ENCODE data around the gene RAB31. TPM values are rescaled to one million over a fixed set of nuclear protein-coding genes. Genes with fewer than 3 reads are reported as not detected.

RAB31 gene
- polyA plus RNA-seq, 1 of the 3 experiments (the other 2 are of a cell fraction), result 23.0 TPM

DNA sequence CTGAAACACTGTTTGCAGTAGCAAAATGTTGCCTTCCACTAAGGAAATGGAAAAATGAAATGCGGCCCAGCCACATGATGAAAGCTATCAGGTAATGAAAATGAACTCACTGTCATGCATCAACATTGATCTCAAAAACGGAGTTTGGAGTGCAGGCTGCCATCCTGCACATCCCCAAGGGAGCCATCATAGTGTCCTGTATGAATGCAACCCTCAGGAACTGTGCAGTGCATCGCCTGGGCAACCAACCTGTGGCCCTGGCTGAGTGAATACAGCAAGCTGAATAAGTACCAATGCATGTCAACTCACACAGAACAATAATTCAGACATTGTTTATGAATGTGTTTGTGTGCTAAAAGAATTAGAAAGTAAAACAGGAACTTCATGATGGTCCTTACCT lies 154.6 kb downstream of the RAB31 start:
- peaks cover 0 to 2% of the 10 kb centered on the region in 2 experiments; a peak in 1 of 4 replicates for H3K4me1 ChIP-seq (ENCODE audit: control insufficient read depth in 1 of 2, insufficient read depth in 2 of 2, low read depth in 1 of 2, low read length in 1 of 2)
- no peak for TF ChIP-seq EP300 (IDR thresholded peaks at IDR 0.05; ENCODE audit: borderline replicate concordance in 1 of 2, low read depth in 1 of 2, low read length in 1 of 2)
- TF ChIP-seq, protein P1, sequence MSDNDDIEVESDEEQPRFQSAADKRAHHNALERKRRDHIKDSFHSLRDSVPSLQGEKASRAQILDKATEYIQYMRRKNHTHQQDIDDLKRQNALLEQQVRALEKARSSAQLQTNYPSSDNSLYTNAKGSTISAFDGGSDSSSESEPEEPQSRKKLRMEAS (IDR thresholded peaks at IDR 0.05; ENCODE audit: low read depth), result no peak
- TF ChIP-seq, protein P2, sequence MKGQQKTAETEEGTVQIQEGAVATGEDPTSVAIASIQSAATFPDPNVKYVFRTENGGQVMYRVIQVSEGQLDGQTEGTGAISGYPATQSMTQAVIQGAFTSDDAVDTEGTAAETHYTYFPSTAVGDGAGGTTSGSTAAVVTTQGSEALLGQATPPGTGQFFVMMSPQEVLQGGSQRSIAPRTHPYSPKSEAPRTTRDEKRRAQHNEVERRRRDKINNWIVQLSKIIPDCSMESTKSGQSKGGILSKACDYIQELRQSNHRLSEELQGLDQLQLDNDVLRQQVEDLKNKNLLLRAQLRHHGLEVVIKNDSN (IDR thresholded peaks at IDR 0.05; ENCODE audit: borderline replicate concordance, low read depth), result no peak
- TF ChIP-seq SMC3 (IDR thresholded peaks at IDR 0.05; ENCODE audit: low read depth, low read length), result no peak
- TF ChIP-seq MXI1 (IDR thresholded peaks at IDR 0.05; ENCODE audit: low read depth, low read length), result no peak
- TF ChIP-seq, protein P3, sequence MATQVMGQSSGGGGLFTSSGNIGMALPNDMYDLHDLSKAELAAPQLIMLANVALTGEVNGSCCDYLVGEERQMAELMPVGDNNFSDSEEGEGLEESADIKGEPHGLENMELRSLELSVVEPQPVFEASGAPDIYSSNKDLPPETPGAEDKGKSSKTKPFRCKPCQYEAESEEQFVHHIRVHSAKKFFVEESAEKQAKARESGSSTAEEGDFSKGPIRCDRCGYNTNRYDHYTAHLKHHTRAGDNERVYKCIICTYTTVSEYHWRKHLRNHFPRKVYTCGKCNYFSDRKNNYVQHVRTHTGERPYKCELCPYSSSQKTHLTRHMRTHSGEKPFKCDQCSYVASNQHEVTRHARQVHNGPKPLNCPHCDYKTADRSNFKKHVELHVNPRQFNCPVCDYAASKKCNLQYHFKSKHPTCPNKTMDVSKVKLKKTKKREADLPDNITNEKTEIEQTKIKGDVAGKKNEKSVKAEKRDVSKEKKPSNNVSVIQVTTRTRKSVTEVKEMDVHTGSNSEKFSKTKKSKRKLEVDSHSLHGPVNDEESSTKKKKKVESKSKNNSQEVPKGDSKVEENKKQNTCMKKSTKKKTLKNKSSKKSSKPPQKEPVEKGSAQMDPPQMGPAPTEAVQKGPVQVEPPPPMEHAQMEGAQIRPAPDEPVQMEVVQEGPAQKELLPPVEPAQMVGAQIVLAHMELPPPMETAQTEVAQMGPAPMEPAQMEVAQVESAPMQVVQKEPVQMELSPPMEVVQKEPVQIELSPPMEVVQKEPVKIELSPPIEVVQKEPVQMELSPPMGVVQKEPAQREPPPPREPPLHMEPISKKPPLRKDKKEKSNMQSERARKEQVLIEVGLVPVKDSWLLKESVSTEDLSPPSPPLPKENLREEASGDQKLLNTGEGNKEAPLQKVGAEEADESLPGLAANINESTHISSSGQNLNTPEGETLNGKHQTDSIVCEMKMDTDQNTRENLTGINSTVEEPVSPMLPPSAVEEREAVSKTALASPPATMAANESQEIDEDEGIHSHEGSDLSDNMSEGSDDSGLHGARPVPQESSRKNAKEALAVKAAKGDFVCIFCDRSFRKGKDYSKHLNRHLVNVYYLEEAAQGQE (IDR thresholded peaks at IDR 0.05; ENCODE audit: low read depth, low read length), result no peak
- TF ChIP-seq NFIC (IDR thresholded peaks at IDR 0.05; ENCODE audit: borderline replicate concordance), result no peak
- no peak for TF ChIP-seq POLR2AphosphoS5 (IDR thresholded peaks at IDR 0.05; ENCODE audit: low read depth, low read length)
- no peak for TF ChIP-seq EZH2phosphoT487 (IDR thresholded peaks at IDR 0.05; ENCODE audit: borderline replicate concordance, low read depth)
- no peak for TF ChIP-seq YY1 (IDR thresholded peaks at IDR 0.05; ENCODE audit: low read depth)
- no peak for TF ChIP-seq RFX5 (IDR thresholded peaks at IDR 0.05; ENCODE audit: low read length)
- no peak for TF ChIP-seq TCF12 (IDR thresholded peaks at IDR 0.05)
- no peak for TF ChIP-seq SIN3A (IDR thresholded peaks at IDR 0.05; ENCODE audit: borderline replicate concordance, low read depth, low read length)
- no peak for DNase-seq
- H3F3A ChIP-seq (replicated peaks; ENCODE audit: insufficient read depth), result no peaks in the 10 kb centered on the region
- H3K79me2 ChIP-seq (ENCODE audit: insufficient read depth), result no peaks in the 10 kb centered on the region
- POLR2A ChIA-PET, result no interaction called here
- peaks cover 0 to 12% of the 10 kb centered on the region in 2 experiments for H3K36me3 ChIP-seq (replicated peaks in 1 of 2; ENCODE audit: control insufficient read depth in 1 of 2, insufficient read depth in 2 of 2, low read length in 1 of 2)
- H3K4me2 ChIP-seq, result no peak overlapping the region
- no peak overlapping the region for H3K9ac ChIP-seq
- CTCF ChIA-PET, result no interaction called here
- H3K9me3 ChIP-seq, result peaks cover 4% of the 10 kb centered on the region; the same call in 1 of the 2 replicates
- no peak overlapping the region for H2AFZ ChIP-seq (ENCODE audit: low read depth)
- H3K27me3 ChIP-seq (ENCODE audit: insufficient read depth), result no peaks in the 10 kb centered on the region
- no peak overlapping the region for H3K4me3 ChIP-seq (ENCODE audit: low read depth in 2 of 2, low read length in 1 of 2)
- no peaks in the 10 kb centered on the region for H3K9me2 ChIP-seq
- H3K27ac ChIP-seq (ENCODE audit: low read depth in 2 of 2, low read length in 1 of 2), result no peak overlapping the region
- 65% methylated on average over 3 of the region's 3 CpGs for WGBS (ENCODE audit: low lambda C conversion rate)
- no peaks in the 10 kb centered on the region for H4K20me1 ChIP-seq (ENCODE audit: insufficient read depth)

DNA sequence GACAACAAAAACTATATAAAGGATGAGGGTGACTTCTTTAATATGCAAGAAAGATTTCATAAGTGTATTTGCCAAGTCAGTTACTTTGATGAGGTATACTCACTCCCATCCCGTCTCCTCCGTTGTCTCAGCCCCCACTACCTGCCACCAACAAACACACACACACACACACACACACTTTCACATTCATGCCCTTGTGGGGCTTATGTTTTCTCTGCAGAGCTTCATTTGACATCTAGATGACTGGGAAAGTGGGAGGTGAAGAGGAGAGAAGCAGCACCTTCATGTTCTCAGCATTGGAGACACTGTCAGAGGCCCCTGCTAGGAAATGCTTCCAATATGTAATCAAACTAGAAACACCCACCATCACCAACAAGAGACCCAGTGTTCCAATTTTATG lies 155.2 kb downstream of the RAB31 start:
- peaks cover 0 to 12% of the 10 kb centered on the region in 2 experiments for H3K36me3 ChIP-seq (replicated peaks in 1 of 2; ENCODE audit: control insufficient read depth in 1 of 2, insufficient read depth in 2 of 2, low read length in 1 of 2)
- peaks cover 3% of the 10 kb centered on the region for H3F3A ChIP-seq (replicated peaks; ENCODE audit: insufficient read depth)
- CTCF ChIA-PET, result no interaction called here
- no peaks in the 10 kb centered on the region for H3K9me2 ChIP-seq
- H3K79me2 ChIP-seq (ENCODE audit: insufficient read depth), result no peaks in the 10 kb centered on the region
- TF ChIP-seq MXI1 (IDR thresholded peaks at IDR 0.05; ENCODE audit: low read depth, low read length), result no peak
- TF ChIP-seq, protein P3 (IDR thresholded peaks at IDR 0.05; ENCODE audit: low read depth, low read length), result no peak
- TF ChIP-seq, protein P4, sequence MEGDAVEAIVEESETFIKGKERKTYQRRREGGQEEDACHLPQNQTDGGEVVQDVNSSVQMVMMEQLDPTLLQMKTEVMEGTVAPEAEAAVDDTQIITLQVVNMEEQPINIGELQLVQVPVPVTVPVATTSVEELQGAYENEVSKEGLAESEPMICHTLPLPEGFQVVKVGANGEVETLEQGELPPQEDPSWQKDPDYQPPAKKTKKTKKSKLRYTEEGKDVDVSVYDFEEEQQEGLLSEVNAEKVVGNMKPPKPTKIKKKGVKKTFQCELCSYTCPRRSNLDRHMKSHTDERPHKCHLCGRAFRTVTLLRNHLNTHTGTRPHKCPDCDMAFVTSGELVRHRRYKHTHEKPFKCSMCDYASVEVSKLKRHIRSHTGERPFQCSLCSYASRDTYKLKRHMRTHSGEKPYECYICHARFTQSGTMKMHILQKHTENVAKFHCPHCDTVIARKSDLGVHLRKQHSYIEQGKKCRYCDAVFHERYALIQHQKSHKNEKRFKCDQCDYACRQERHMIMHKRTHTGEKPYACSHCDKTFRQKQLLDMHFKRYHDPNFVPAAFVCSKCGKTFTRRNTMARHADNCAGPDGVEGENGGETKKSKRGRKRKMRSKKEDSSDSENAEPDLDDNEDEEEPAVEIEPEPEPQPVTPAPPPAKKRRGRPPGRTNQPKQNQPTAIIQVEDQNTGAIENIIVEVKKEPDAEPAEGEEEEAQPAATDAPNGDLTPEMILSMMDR (IDR thresholded peaks at IDR 0.05), result no peak
- H3K27ac ChIP-seq (ENCODE audit: low read depth in 2 of 2, low read length in 1 of 2), result no peak overlapping the region
- peaks cover 4% of the 10 kb centered on the region; the same call in 1 of the 2 replicates for H3K9me3 ChIP-seq
- H2AFZ ChIP-seq (ENCODE audit: low read depth), result no peak overlapping the region
- no peak overlapping the region for H3K4me2 ChIP-seq
- no peak for DNase-seq
- H3K27me3 ChIP-seq (ENCODE audit: insufficient read depth), result no peaks in the 10 kb centered on the region
- H3K4me1 ChIP-seq (ENCODE audit: control insufficient read depth in 1 of 2, insufficient read depth in 2 of 2, low read depth in 1 of 2, low read length in 1 of 2), result peaks cover 0 to 2% of the 10 kb centered on the region in 2 experiments; a peak in 1 of 4 replicates
- POLR2A ChIA-PET, result no interaction called here
- whole genome bisulfite sequencing (ENCODE audit: low lambda C conversion rate), result 72% methylated on average over 2 of the region's 2 CpGs
- H3K4me3 ChIP-seq (ENCODE audit: low read depth in 2 of 2, low read length in 1 of 2), result no peak overlapping the region
- no peak overlapping the region for H3K9ac ChIP-seq
- H4K20me1 ChIP-seq (ENCODE audit: insufficient read depth), result no peaks in the 10 kb centered on the region

Measured in SK-N-SH (cell line).